Calu3 (cell line): ENCODE results near the gene ALOX12B. TPM values are rescaled to one million over a fixed set of nuclear protein-coding genes. Genes with fewer than 3 reads are reported as not detected.

Experiments used
- BruUV-seq: library from RNA; stranded (reverse); fragments of 400-500 nt; replicated peaks from 2 replicates; lab custom pipeline; 2021; lab: Mats Ljungman, UMichigan
- CTCF ChIA-PET: fragments of 300-600 bp; sonication (Branson Sonifier 250); formaldehyde crosslinking; loops from one replicate; lab custom pipeline; 2022; ENCODE audit warnings: antibody characterized with exemption; lab: Charles Lee
- DNase-seq: peaks from one replicate; pipeline ENCODE4 v3.0.0; 2022
- H3K27ac Mint-ChIP-seq: one replicate; pipeline ENCODE4 v1.8.0; 2022; ENCODE audit warnings: mixed read lengths; ENCODE audit not compliant: unreplicated experiment
- H3K27me3 Mint-ChIP-seq: one replicate; pipeline ENCODE4 v1.8.0; 2022; ENCODE audit warnings: mixed read lengths; ENCODE audit not compliant: unreplicated experiment
- H3K36me3 Mint-ChIP-seq: one replicate; pipeline ENCODE4 v1.8.0; 2022; ENCODE audit warnings: mild to moderate bottlenecking, moderate library complexity, mixed read lengths; ENCODE audit not compliant: insufficient read depth, unreplicated experiment
- H3K4me1 Mint-ChIP-seq: one replicate; pipeline ENCODE4 v1.8.0; 2022; ENCODE audit warnings: mild to moderate bottlenecking, low read depth, mixed read lengths; ENCODE audit not compliant: unreplicated experiment
- H3K4me3 Mint-ChIP-seq: one replicate; pipeline ENCODE4 v1.8.0; 2022; ENCODE audit warnings: mild to moderate bottlenecking, low read depth, moderate library complexity, mixed read lengths; ENCODE audit not compliant: unreplicated experiment
- H3K9me3 Mint-ChIP-seq: one replicate; pipeline ENCODE4 v1.8.0; 2022; ENCODE audit warnings: low read depth, mixed read lengths; ENCODE audit not compliant: unreplicated experiment
- intact Hi-C: fragments of 100-400 bp; cut with micrococcal nuclease; formaldehyde crosslinking; loops from one replicate; pipeline ENCODE4 v1.10.0; 2022; ENCODE audit not compliant: unreplicated experiment
- total RNA-seq: library from RNA; stranded (reverse); gene quantifications from 2 replicates; pipeline ENCODE4 v1.2.3, GENCODE V29; 2022
- TF ChIP-seq, protein P1 (sequence below): fragments of 200-600 bp; IDR thresholded peaks from one replicate; pipeline ENCODE4 v1.8.0; 2022; ENCODE audit warnings: antibody characterized with exemption; ENCODE audit not compliant: unreplicated experiment

The ALOX12B gene
- total RNA-seq, 1 experiment from 2014 or later = not detected

DNA sequence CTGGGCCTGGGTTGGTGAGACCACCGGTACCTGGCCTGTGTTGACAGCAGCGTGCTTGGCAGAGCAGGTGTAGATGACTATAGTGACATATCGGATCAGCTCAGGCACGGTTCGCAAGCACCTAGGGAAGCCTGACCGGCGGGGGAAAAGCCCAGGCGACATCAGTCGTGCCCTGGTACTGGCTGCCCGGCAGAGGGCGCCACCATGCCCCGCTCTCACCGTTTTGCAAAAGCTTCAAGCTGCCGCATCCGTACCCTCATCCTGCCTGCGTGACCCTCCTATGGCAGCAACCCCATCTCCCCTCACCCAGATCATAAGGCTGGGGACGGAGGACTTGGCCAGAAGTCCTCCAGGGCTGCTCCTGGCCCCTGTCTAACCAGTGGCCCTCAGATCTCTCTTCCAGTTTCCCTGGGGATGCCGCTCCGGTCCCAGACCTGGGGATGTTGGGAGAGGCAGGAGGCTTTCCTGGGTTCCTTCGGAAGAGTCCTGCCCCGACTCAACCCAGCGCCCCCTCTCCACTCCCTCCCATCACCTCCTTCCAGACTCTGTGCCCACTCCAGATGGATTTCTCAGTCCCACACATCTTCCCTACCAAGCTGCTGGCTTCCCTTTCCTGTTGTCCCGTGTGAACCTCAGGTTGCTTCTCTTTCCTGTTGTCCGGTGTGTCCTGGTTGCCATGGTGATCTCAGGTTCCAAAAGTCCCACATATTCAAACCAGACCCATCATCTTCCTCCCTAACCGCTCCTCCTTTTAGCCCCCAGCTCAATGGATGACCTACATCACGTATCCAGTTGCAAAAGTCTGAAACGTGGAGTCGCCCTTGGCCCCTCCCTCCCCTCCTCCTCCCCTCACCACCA is 13.7 kb downstream of the ALOX12B start:
- no peak overlapping the region for H3K27ac Mint-ChIP-seq
- intact Hi-C loops = no loop called here
- CTCF ChIA-PET = interaction anchor here (0.6 to 1.6 kb wide), 8 partner anchors 11 to 215 kb away, joined by 3 to 12 read pairs (median 10); partner anchors contain the start of genes ALOXE3 and RANGRF

GRCh38 chr17:8072729-8073461 is 14.6 kb downstream of the ALOX12B start:
- H3K27ac Mint-ChIP-seq = no peak overlapping the region
- no TSS peak for BruUV-seq
- peaks cover 53% of the 10 kb centered on the region for H3K27me3 Mint-ChIP-seq
- H3K4me1 Mint-ChIP-seq = peaks cover 38% of the 10 kb centered on the region
- TF ChIP-seq, protein P1, sequence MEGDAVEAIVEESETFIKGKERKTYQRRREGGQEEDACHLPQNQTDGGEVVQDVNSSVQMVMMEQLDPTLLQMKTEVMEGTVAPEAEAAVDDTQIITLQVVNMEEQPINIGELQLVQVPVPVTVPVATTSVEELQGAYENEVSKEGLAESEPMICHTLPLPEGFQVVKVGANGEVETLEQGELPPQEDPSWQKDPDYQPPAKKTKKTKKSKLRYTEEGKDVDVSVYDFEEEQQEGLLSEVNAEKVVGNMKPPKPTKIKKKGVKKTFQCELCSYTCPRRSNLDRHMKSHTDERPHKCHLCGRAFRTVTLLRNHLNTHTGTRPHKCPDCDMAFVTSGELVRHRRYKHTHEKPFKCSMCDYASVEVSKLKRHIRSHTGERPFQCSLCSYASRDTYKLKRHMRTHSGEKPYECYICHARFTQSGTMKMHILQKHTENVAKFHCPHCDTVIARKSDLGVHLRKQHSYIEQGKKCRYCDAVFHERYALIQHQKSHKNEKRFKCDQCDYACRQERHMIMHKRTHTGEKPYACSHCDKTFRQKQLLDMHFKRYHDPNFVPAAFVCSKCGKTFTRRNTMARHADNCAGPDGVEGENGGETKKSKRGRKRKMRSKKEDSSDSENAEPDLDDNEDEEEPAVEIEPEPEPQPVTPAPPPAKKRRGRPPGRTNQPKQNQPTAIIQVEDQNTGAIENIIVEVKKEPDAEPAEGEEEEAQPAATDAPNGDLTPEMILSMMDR = no peak
- no peaks in the 10 kb centered on the region for H3K9me3 Mint-ChIP-seq
- intact Hi-C loops = no loop called here
- no peak for DNase-seq
- peaks cover 4% of the 10 kb centered on the region for H3K36me3 Mint-ChIP-seq
- CTCF ChIA-PET = interaction anchor here (0.9 to 1.6 kb wide), 7 partner anchors 10 to 65 kb away, joined by 3 to 12 read pairs (median 10); partner anchors contain the start of gene ALOXE3
- no peak overlapping the region for H3K4me3 Mint-ChIP-seq

More for the DNA sequence above, 13.7 kb downstream of the ALOX12B start:
- H3K36me3 Mint-ChIP-seq = peaks cover 4% of the 10 kb centered on the region
- peaks cover 28% of the 10 kb centered on the region for H3K4me1 Mint-ChIP-seq
- BruUV-seq = no TSS peak
- DNase-seq = peak; percentile 78
- no peak overlapping the region for H3K4me3 Mint-ChIP-seq
- H3K27me3 Mint-ChIP-seq = peaks cover 53% of the 10 kb centered on the region
- TF ChIP-seq, protein P1 = peak; percentile 60
- no peaks in the 10 kb centered on the region for H3K9me3 Mint-ChIP-seq

DNA sequence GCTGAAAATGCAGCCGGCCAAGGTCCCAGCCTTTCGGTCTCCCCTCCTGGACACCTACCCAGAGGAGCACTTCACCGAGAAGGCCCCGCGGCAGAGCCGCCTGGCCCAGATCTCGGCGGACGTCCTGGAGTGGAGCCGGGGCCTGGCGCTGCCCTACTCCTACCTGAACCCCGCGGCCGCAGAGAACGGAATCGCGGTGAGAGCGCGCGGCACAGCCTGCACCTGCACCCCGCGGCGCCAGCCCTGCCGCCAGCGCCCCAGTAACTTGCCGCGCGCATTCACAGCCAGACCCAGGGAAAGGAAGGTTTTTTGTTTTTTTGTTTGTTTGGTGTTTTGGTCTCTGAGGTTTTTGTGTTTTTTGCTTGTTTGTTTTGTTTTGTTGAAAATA is 15.2 kb downstream of the ALOX12B start:
- peaks cover 48% of the 10 kb centered on the region for H3K27me3 Mint-ChIP-seq
- H3K36me3 Mint-ChIP-seq = peaks cover 4% of the 10 kb centered on the region
- peaks cover 40% of the 10 kb centered on the region for H3K4me1 Mint-ChIP-seq
- H3K4me3 Mint-ChIP-seq = no peak overlapping the region
- intact Hi-C loops = no loop called here
- TF ChIP-seq, protein P1 = no peak
- no peaks in the 10 kb centered on the region for H3K9me3 Mint-ChIP-seq
- H3K27ac Mint-ChIP-seq = no peak overlapping the region
- no peak for DNase-seq
- CTCF ChIA-PET = no interaction called here
- BruUV-seq = no TSS peak

- TF ChIP-seq, protein P1 = no peak
- H3K36me3 Mint-ChIP-seq = peaks cover 4% of the 10 kb centered on the region
- H3K9me3 Mint-ChIP-seq = no peaks in the 10 kb centered on the region
- no peak overlapping the region for H3K27ac Mint-ChIP-seq
- peaks cover 40% of the 10 kb centered on the region for H3K4me1 Mint-ChIP-seq
- CTCF ChIA-PET = no interaction called here
- peaks cover 40% of the 10 kb centered on the region for H3K27me3 Mint-ChIP-seq
- no peak overlapping the region for H3K4me3 Mint-ChIP-seq
- BruUV-seq = no TSS peak
- no peak for DNase-seq
- intact Hi-C loops = no loop called here
These were observed 16.0 kb downstream of the ALOX12B start for GRCh38 chr17:8071496-8071895.
